ENCODE measurements around the gene DPEP3. TPM values are rescaled to one million over a fixed set of nuclear protein-coding genes. Genes with fewer than 3 reads are reported as not detected.
"Not testable (repeated sequence)": the region's sequence is repeated elsewhere in the genome, so short reads cannot be mapped to it uniquely, and the experiment has no call there.

DPEP3 gene
- total RNA-seq, 4 donors from 2014 or later, result 0.11 to 0.40 TPM; not detected in 2

DNA sequence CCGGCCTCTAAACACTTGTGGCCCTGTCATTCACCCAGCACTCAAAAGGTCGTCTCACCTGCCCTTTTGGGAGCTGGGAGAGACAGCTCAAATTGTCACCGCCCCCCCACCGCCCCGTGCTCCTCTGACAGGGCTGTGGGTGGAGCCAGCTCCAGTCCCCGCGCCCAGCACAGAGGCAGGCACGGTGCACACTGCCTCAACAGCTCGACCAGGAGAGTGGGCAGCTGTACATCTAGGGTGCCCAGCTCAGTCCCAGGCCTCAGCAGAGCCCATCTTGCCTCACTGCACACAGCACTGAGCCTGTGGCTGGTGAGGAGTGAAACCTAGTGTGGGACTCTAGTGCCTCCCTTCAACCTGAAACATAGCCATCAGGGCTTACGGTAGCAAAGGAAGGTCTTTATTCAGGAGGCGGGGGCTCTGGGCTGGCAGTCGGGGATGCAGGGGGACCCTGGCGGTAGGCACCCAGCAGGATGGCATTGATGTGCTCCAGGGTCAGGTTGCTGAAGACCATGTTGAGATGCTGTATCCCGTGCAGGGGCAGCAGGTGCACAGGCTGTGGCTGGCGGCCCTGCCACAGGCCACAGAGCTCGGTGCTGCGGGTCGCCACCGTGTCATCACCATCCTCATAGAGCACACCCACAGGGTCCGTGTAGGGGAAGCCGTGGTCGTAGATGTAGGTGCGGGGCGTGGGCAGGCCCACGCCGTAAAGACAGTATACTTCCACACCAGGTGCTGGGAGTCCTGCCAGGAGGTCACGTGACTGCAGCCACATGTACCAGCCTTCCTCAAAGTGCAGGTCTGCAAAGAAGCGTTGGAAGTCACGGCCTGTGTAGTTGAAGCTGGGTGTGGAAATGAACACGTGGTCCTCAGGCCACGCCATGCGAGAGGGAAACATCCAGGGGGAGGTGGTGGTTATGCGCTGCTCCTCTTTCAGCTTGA, 40.5 kb downstream of the DPEP3 start:
- DNase-seq, result peak; percentile 36 to 43
- WGBS, 2 donors, result 90 to 92% methylated on average over 18 to 30 of the region's 33 CpGs
- Histone ChIP-seq H3K4me3 (replicated peaks in 1 of 3) (no peak overlapping the region), H3K27ac (peak overlapping the region in 1 of 3 donors; percentile 4), H3K27me3 (no peaks in the 10 kb centered on the region), H3K4me1 (peaks cover 7 to 24% of the 10 kb centered on the region in 2 donors), H3K9me3 (no peaks in the 10 kb centered on the region), H3K36me3 (peaks cover 7 to 8% of the 10 kb centered on the region in 2 donors)
- intact Hi-C loops (cut with DNase I), result loop anchor here (10.0 kb wide), 1 partner anchor 275 kb away; the partner anchor contains the start of genes ACD, C16orf86, ENKD1 and PARD6A
- TF ChIP-seq, protein P1, sequence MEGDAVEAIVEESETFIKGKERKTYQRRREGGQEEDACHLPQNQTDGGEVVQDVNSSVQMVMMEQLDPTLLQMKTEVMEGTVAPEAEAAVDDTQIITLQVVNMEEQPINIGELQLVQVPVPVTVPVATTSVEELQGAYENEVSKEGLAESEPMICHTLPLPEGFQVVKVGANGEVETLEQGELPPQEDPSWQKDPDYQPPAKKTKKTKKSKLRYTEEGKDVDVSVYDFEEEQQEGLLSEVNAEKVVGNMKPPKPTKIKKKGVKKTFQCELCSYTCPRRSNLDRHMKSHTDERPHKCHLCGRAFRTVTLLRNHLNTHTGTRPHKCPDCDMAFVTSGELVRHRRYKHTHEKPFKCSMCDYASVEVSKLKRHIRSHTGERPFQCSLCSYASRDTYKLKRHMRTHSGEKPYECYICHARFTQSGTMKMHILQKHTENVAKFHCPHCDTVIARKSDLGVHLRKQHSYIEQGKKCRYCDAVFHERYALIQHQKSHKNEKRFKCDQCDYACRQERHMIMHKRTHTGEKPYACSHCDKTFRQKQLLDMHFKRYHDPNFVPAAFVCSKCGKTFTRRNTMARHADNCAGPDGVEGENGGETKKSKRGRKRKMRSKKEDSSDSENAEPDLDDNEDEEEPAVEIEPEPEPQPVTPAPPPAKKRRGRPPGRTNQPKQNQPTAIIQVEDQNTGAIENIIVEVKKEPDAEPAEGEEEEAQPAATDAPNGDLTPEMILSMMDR (IDR thresholded peaks at IDR 0.05), result no peak

DNA sequence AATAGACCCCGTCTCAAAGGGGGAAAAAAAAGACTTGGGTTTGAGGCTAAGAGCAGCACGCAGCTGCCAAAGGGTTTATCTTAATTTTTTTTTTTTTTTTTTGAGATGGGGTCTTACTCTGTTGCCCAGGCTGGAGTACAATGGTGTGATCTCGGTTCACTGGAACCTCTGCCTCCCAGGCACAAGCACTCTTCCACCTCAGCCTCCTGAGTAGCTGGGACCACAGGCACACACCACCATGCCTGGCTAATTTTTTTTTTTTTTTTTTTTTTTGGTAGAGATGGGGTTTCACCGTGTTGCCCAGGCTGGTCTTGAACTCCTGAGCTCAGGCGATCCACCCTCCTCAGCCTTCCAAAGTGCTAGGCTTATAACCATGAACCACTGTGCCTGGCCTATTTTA, 42.6 kb downstream of the DPEP3 start:
- not testable (repeated sequence) for H3K36me3 ChIP-seq; H3K27ac ChIP-seq; DNase-seq; H3K4me3 ChIP-seq (replicated peaks in 1 of 3); H3K27me3 ChIP-seq; H3K9me3 ChIP-seq
- WGBS, 2 donors, result 91 to 96% methylated on average over 5 of the region's 5 CpGs
- peaks cover 7 to 21% of the 10 kb centered on the region in 2 donors for H3K4me1 ChIP-seq
- intact Hi-C loops (cut with DNase I), result loop anchor here (10.0 kb wide), 1 partner anchor 273 kb away; the partner anchor contains the start of genes ACD, C16orf86, ENKD1 and PARD6A

DNA sequence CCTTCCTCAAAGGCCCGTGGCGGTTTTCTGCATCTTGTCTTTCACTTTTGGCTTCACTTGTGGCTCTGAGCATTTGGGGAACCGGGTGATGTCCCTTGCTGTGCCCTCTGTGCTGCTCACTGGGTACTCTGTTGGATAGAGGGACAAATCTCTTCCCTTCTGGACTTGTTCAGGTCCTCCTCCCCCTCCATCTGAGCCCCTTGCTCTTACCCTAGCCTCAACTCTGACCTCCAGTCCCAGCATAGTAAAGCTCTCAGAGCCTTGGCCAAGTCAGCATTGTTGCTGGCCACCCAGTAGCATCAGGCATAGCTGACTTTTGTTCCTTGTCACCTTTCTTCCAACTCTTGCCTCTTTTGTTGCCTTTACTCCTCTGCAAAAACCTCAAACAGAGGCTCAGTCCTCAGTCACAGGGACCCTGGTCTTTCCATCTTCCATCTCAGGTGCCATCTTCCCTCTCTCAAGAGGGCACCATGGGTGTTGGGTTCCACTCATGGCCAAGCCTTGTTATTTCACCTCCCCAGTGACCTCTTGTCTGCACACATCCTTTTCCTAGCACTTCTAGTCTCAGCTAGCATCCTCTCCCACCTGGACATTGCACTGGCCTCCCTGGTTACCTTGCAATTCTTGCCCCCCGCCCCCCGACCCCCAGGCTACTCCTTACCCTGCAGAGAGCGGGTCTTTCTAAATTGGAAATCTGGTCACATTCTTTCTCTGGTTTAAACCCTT, 43.3 kb downstream of the DPEP3 start:
- TF ChIP-seq, protein P1 (IDR thresholded peaks at IDR 0.05), result no peak
- TF ChIP-seq POLR2A (IDR thresholded peaks at IDR 0.05), result no peak
- intact Hi-C loops (cut with DNase I), result loop anchor here (10.0 kb wide), 1 partner anchor 272 kb away; the partner anchor contains the start of genes ACD, C16orf86, ENKD1 and PARD6A
- peak overlapping the region; percentile 81 to 95 (median 86) for H3K27ac ChIP-seq
- peaks cover 7 to 15% of the 10 kb centered on the region in 2 donors for H3K4me1 ChIP-seq
- DNase-seq, result peak in 1 of 2 donors; percentile 66
- no peaks in the 10 kb centered on the region for H3K36me3 ChIP-seq
- H3K27me3 ChIP-seq, result no peaks in the 10 kb centered on the region
- H3K9me3 ChIP-seq, result no peaks in the 10 kb centered on the region
- whole genome bisulfite sequencing, 2 donors, result 46 to 48% methylated on average over 6 of the region's 6 CpGs
- H3K4me3 ChIP-seq (replicated peaks in 1 of 3), result peak overlapping the region; percentile 77 to 97 (median 92)

DNA sequence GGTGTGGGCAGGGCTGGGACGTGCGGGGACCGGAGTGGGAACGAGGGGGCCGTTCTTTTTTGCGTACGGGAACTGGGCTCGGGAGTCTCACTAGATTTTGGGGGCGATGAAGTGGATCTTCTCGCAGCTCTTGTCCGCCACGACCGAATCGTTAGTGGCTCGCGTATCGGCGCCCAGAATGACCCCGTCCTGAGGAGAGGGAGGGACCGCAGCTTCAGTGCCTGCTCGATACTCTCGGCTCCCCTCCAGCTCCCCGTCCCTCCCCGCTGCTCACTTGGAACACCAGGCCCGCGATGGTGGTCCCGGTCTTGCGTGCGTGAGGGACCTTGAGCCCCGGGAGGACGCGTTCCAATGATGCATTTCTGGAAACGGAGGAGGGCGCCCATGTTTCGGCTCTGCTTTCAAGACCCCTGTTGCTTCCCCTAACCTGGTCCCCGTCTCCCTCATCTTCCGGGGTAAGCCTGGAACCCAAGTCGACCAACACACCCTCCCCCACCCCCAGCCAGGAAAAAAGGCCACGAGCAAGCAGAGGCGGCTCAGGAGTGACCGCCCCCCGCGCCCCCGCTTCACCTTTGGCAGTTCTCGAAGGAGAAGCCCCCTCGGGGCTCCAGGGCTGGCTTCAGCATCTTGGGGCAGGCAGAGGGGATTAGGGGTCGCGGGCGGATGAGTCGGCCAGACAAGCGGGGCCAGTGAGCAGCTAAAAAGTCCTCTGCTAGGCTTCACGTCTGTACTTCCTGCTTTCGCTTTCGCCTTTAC, 44.0 kb downstream of the DPEP3 start, which contains the start of gene PSMB10:
Gene PSMB10, minus strand, starts transcription at position 727 of the 756 bp plus-strand sequence. Its CDS starts 101 bp downstream, at position 626.
- TF ChIP-seq, protein P1 (IDR thresholded peaks at IDR 0.05), result no peak
- peak in 1 of 2 donors; percentile 42 for TF ChIP-seq POLR2A (IDR thresholded peaks at IDR 0.05)
- Histone ChIP-seq H3K9me3 (no peaks in the 10 kb centered on the region), H3K27me3 (no peaks in the 10 kb centered on the region), H3K4me3 (replicated peaks in 1 of 3) (peak within 1 kb of the TSS; percentile 77 to 97 (median 92)), H3K27ac (peak within 1 kb of the TSS; percentile 81 to 95 (median 86)), H3K4me1 (peaks cover 7 to 15% of the 10 kb centered on the region in 2 donors), H3K36me3 (no peaks in the 10 kb centered on the region)
- peak; percentile 40 to 61 for DNase-seq
- intact Hi-C loops (cut with DNase I), result loop anchor here (10.0 kb wide), 1 partner anchor 272 kb away; the partner anchor contains the start of genes ACD, C16orf86, ENKD1 and PARD6A
- 0 to 3% methylated on average over 8 to 40 of the region's 54 CpGs for WGBS, 2 donors

Measured in thyroid gland (tissue), 4 donors.